Thyroid gland (tissue), 4 donors: ENCODE results near the gene RASSF7. TPM values are rescaled to one million over a fixed set of nuclear protein-coding genes. Genes with fewer than 3 reads are reported as not detected.
"Not testable (repeated sequence)": the region's sequence is repeated elsewhere in the genome, so short reads cannot be mapped to it uniquely, and the experiment has no call there.

Experiments used
- DNase-seq, 2 donors: peaks; one replicate each; pipeline ENCODE4 v3.0.0-alpha.2; 2019
- H3K27ac ChIP-seq, 3 donors: fragments of 200-600 bp; sonication (generic); 1 replicate in 2 of 3; 2 replicates in 1 of 3; pipeline ENCODE4 v1.5.1; 2016 to 2019; ENCODE audit warnings: mild to moderate bottlenecking in 1 of 3, moderate library complexity in 1 of 3
- H3K27me3 ChIP-seq: fragments of 200-600 bp; sonication (generic); one replicate; pipeline ENCODE4 v1.5.1; 2019
- H3K36me3 ChIP-seq, 2 donors: fragments of 200-600 bp; sonication (generic); one replicate each; pipeline ENCODE4 v1.5.1; 2016 to 2019
- H3K4me1 ChIP-seq, 2 donors: fragments of 200-600 bp; sonication (generic); one replicate each; pipeline ENCODE4 v1.5.1; 2017 to 2019
- H3K4me3 ChIP-seq, 3 donors: fragments of 200-600 bp; sonication (generic); replicated peaks in 1 of 3; 1 replicate in 2 of 3; 2 replicates in 1 of 3; pipeline ENCODE4 v1.5.1; 2016; ENCODE audit warnings: mild to moderate bottlenecking in 1 of 3
- H3K9me3 ChIP-seq: fragments of 200-600 bp; sonication (generic); one replicate; pipeline ENCODE4 v1.5.1; 2017
- POLR2A ChIP-seq, 2 donors: fragments of 450-650 bp; IDR thresholded peaks; one replicate each; pipeline ENCODE4 v1.6.1; 2017; ENCODE audit warnings: antibody characterized with exemption in 2 of 2, mild to moderate bottlenecking in 2 of 2, moderate library complexity in 1 of 2
- WGBS, 2 donors: methylation state at CpG; one replicate each; pipeline ENCODE4 v1.1.5; 2017; 5-methylcytosine and 5-hydroxymethylcytosine counted together
- intact Hi-C: fragments of 100-400 bp; cut with DNase I; formaldehyde crosslinking; loops from one replicate; pipeline ENCODE4 v1.15.1; 2023
- total RNA-seq, 4 donors: library from RNA; depleted of rRNA; stranded (reverse); fragments of >200 nt; gene quantifications; one replicate each; pipeline ENCODE4 v1.2.3, GENCODE V29; 2016
- TF ChIP-seq, protein P1 (sequence below), 6 experiments: fragments of 200-600 bp in 3 of 6; fragments of 450-650 bp in 3 of 6; sonication (generic) in 3 of 6; IDR thresholded peaks; one replicate each; pipeline ENCODE4 v1.5.1; 2016 to 2019; ENCODE audit warnings: antibody characterized with exemption in 6 of 6, mild to moderate bottlenecking in 2 of 6, inconsistent platforms in 1 of 6, moderate library complexity in 1 of 6

The RASSF7 gene
- total RNA-seq, 4 donors from 2014 or later = 18.6 to 60.0 (median 24.8) TPM

DNA sequence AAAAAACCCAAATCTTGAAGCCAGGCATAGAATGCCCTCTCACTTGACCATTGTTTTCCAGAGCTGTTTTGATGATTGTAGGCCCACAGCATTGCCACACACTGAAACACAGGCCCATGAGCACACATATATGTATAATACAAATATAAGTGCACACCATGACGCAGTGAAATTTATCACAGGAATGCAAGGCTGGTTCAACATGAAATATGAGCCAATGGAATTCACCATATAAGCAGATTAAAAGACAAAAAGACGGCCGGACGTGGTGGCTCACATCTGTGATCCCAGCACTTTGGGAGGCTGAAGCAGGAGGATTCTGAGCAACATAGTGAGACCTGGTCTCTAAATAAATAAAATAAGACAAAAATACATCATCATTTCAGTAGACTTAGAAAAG is 44.4 kb upstream of the RASSF7 start:
- TF ChIP-seq, protein P1, sequence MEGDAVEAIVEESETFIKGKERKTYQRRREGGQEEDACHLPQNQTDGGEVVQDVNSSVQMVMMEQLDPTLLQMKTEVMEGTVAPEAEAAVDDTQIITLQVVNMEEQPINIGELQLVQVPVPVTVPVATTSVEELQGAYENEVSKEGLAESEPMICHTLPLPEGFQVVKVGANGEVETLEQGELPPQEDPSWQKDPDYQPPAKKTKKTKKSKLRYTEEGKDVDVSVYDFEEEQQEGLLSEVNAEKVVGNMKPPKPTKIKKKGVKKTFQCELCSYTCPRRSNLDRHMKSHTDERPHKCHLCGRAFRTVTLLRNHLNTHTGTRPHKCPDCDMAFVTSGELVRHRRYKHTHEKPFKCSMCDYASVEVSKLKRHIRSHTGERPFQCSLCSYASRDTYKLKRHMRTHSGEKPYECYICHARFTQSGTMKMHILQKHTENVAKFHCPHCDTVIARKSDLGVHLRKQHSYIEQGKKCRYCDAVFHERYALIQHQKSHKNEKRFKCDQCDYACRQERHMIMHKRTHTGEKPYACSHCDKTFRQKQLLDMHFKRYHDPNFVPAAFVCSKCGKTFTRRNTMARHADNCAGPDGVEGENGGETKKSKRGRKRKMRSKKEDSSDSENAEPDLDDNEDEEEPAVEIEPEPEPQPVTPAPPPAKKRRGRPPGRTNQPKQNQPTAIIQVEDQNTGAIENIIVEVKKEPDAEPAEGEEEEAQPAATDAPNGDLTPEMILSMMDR (IDR thresholded peaks at IDR 0.05) = no peak
- TF ChIP-seq POLR2A (IDR thresholded peaks at IDR 0.05) = no peak
- no peaks in the 10 kb centered on the region for H3K9me3 ChIP-seq
- H3K27ac ChIP-seq = no peak overlapping the region
- no peaks in the 10 kb centered on the region for H3K36me3 ChIP-seq
- DNase-seq = no peak
- peaks cover 0 to 4% of the 10 kb centered on the region in 2 donors for H3K4me1 ChIP-seq
- no peaks in the 10 kb centered on the region for H3K27me3 ChIP-seq
- intact Hi-C loops = no loop called here
- WGBS, 2 donors = 97 to 98% methylated on average over 4 of the region's 4 CpGs
- no peak overlapping the region for H3K4me3 ChIP-seq

DNA sequence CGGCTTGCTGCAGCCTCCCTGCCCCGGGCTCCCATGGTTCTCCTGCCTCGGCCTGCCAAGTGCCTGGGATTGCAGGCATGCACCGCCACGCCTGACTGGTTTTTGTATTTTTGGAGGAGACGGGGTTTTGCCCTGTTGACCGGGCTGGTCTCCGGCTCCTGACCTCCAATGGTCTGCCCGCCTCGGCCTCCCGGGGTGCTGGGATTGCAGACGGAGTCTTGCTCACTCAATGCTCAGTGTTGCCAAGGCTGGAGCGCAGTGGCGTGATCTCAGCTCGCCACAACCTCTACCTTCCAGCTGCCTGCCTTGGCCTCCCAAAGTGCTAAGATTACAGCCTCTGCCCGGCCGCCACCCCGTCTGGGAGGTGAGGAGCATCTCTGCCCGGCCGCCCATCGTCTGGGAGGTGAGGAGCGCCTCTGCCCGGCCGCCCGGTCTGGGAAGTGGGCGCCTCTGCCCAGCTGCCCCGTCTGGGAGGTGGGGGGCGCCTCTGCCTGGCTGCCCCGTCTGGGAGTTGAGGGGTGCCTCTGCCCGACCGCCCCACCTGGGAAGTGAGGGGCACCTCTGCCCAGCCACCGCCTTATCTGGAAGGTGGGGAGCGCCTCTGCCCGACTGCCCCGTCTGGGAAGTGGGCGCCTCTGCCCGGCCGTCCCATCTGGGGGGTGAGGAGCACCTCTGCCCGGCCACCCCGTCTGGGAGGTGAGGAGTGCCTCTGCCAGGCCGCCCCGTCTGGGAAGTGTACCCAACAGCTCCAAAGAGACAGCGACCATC is 43.7 kb upstream of the RASSF7 start:
- H3K27ac ChIP-seq, intact Hi-C loops, DNase-seq: not testable (repeated sequence)

DNA sequence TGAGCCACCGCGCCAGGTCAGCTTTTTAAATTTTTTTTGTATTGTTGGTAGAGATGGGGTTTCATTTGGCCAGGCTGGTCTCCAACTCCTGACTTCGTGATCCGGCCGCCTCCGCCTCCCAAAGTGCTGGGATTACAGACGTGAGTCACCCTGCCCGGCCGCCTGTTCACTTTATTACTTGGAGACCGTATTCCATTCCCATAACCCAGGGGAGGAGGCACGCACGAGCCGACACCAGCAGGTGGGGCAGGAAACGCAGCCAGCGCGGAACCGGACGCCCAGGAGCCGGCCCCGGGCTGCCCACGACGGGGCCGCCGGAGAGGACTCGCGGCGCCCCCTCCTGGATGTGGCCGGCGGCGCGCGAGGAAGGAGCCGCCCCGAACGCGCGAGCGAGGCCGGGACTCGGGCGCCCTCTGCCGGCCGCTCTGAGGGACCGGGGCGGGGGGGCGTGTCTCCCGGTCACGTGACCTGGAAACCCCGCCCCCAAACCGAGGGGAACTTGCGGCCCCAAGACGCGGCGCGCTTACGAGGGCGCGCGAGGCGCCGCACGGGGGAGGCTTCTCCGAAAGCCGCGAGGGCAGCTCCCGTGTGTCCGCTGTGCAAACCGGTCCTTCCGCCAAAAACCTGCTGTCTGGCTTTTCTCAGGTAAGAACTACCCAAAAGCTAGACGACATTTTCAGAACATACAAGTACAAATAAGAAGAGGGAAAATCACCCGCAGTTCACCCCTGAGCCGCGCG is 42.1 kb upstream of the RASSF7 start:
- H3K4me1 ChIP-seq = peaks cover 0 to 4% of the 10 kb centered on the region in 2 donors
- H3K27me3 ChIP-seq = no peaks in the 10 kb centered on the region
- 26 to 33% methylated on average over 31 to 35 of the region's 74 CpGs for WGBS, 2 donors
- no peaks in the 10 kb centered on the region for H3K36me3 ChIP-seq
- peak overlapping the region in 1 of 3 donors; percentile 63 for H3K27ac ChIP-seq
- intact Hi-C loops = no loop called here
- no peak overlapping the region for H3K4me3 ChIP-seq
- peak; percentile 74 to 79 for DNase-seq
- TF ChIP-seq, protein P1 (IDR thresholded peaks at IDR 0.05) = peak; percentile 31 to 98 (median 96)
- no peak for TF ChIP-seq POLR2A (IDR thresholded peaks at IDR 0.05)
- H3K9me3 ChIP-seq = no peaks in the 10 kb centered on the region

More for the DNA sequence above, 43.7 kb upstream of the RASSF7 start:
- 87 to 92% methylated on average over 27 to 43 of the region's 43 CpGs for WGBS, 2 donors
- not testable (repeated sequence) for H3K4me3 ChIP-seq, H3K9me3 ChIP-seq, H3K4me1 ChIP-seq, H3K27me3 ChIP-seq, H3K36me3 ChIP-seq

DNA sequence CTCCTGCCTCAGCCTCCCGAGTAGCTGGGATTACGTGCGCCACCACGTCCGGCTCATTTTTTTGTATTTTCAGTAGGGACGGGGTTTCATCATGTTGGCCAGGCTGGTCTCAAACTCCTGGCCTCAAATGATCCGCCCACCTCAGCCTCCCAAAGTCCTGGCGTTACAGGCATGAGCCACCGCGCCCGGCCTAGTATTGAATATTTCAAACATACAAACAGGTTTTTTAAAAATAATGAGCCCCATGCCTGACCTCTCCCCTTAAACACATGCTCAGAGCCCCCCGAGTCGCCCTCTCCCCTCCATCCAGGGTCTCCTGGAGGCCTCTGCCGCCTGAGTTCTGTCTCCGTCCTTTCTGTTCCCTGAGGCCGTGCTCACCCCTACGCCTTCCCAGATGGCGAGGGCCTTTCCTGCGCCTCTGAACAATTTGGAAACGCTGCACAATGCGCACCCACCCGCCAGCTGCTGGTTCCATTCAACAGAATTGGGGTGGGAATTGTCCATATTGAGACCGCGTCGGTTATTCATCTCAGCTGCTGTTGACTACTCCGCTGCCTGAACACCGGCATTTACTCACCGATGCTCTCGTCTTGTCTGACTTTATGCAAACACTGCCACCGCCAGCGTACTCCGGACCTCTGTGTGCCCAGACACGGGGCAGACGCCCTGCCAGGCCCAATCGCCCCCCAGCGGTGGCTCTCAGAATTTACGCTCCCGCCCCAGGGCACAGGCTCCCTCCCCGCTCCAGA is 40.2 kb upstream of the RASSF7 start:
- DNase-seq = no peak
- intact Hi-C loops = no loop called here
- TF ChIP-seq, protein P1 (IDR thresholded peaks at IDR 0.05) = no peak
- no peak for TF ChIP-seq POLR2A (IDR thresholded peaks at IDR 0.05)
- Histone ChIP-seq H3K4me1 (peaks cover 0 to 4% of the 10 kb centered on the region in 2 donors), H3K27ac (no peak overlapping the region), H3K36me3 (no peaks in the 10 kb centered on the region), H3K27me3 (no peaks in the 10 kb centered on the region), H3K9me3 (no peaks in the 10 kb centered on the region), H3K4me3 (no peak overlapping the region)
- 93 to 95% methylated on average over 39 of the region's 39 CpGs for WGBS, 2 donors

DNA sequence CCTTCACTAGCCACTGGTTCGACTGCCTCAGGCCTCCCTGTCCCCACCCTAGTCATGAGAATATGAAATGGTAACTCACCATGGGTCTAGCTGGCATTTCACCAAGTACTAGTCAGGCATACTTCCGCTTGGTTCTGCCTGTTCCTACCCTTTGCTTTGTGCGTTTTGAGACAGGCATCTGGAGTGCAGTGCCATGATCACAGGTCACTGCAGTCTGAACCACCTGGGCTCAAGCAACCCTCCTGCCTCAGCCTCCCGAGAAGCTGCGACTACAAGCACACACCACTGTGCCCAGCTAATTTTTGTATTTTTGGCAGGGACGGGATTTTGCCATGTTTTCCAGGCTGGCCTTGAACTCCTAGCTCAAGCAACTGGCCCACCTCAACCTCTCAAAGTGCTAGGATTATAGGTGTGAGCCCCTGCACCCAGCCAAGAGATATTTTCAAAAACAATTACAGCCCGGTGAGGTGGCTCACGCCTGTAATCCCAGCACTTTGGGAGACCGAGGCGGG is 39.5 kb upstream of the RASSF7 start:
- no peak overlapping the region for H3K27ac ChIP-seq

More for the DNA sequence above, 39.5 kb upstream of the RASSF7 start:
- no peaks in the 10 kb centered on the region for H3K9me3 ChIP-seq
- TF ChIP-seq, protein P1 (IDR thresholded peaks at IDR 0.05) = no peak
- TF ChIP-seq POLR2A (IDR thresholded peaks at IDR 0.05) = no peak
- H3K4me3 ChIP-seq = no peak overlapping the region
- no peak for DNase-seq
- intact Hi-C loops = no loop called here
- H3K27me3 ChIP-seq = no peaks in the 10 kb centered on the region
- 91 to 96% methylated on average over 10 of the region's 10 CpGs for WGBS, 2 donors
- H3K36me3 ChIP-seq = no peaks in the 10 kb centered on the region
- peaks cover 0 to 4% of the 10 kb centered on the region in 2 donors for H3K4me1 ChIP-seq
